Measurements from ENCODE around the gene CPLANE2.
A peak's percentile ranks its signal among the peaks of the same experiment; 100 is the strongest.
"Not testable (repeated sequence)": the region's sequence is repeated elsewhere in the genome, so short reads cannot be mapped to it uniquely, and the experiment has no call there.

Gene CPLANE2

GRCh38 chr1:16229976-16230740 is 6.8 kb downstream of the CPLANE2 start:
- no peak for DNase-seq

GRCh38 chr1:16226490-16227179 is 10.3 kb downstream of the CPLANE2 start:
- no peak for DNase-seq

GRCh38 chr1:16226129-16226489 is 10.9 kb downstream of the CPLANE2 start:
- no peak for DNase-seq

- DNase-seq, result no peak
These were observed 12.5 kb downstream of the CPLANE2 start for GRCh38 chr1:16224472-16224871.

- DNase-seq, result not testable (repeated sequence)
These were observed 14.3 kb downstream of the CPLANE2 start for GRCh38 chr1:16222716-16223115.

- no peak for DNase-seq
These were observed 15.5 kb downstream of the CPLANE2 start for GRCh38 chr1:16221499-16221898.

- DNase-seq, result no peak
These were observed 16.9 kb downstream of the CPLANE2 start for GRCh38 chr1:16219968-16220500.

GRCh38 chr1:16218674-16219071 is 18.3 kb downstream of the CPLANE2 start:
- DNase-seq, result no peak

- no peak for DNase-seq
These were observed 18.8 kb downstream of the CPLANE2 start for GRCh38 chr1:16218014-16218673.

- peak; percentile 97 for DNase-seq
These were observed 19.8 kb downstream of the CPLANE2 start for GRCh38 chr1:16217061-16217785.

- DNase-seq, result peak; percentile 81 to 85
These were observed 20.9 kb downstream of the CPLANE2 start for GRCh38 chr1:16215882-16216753.

GRCh38 chr1:16215240-16215639 is 21.7 kb downstream of the CPLANE2 start:
- DNase-seq, result not testable (repeated sequence)

- not testable (repeated sequence) for DNase-seq
These were observed 23.4 kb downstream of the CPLANE2 start for GRCh38 chr1:16213544-16213943.

GRCh38 chr1:16213013-16213412 is 24.0 kb downstream of the CPLANE2 start:
- no peak for DNase-seq

- DNase-seq, result no peak
These were observed 24.6 kb downstream of the CPLANE2 start, which contains the start of gene ARHGEF19 for GRCh38 chr1:16212251-16212961. ARHGEF19 (minus strand) TSS chr1:16212652; CDS start chr1:16209054, 3,598 bp downstream.

- no peak for DNase-seq
These were observed 25.2 kb downstream of the CPLANE2 start for GRCh38 chr1:16211824-16212223.

- no peak for DNase-seq
These were observed 26.4 kb downstream of the CPLANE2 start for GRCh38 chr1:16210581-16210980.

GRCh38 chr1:16209847-16210407 is 27.1 kb downstream of the CPLANE2 start:
- DNase-seq, result no peak

- no peak for DNase-seq
These were observed 27.7 kb downstream of the CPLANE2 start for GRCh38 chr1:16209132-16209846.

Data from CD4-positive, alpha-beta T cell treated with Interleukin-4 for 1 hour (primary cell).